ENCODE measurements around the gene ZBTB1.

ZBTB1 gene

DNA sequence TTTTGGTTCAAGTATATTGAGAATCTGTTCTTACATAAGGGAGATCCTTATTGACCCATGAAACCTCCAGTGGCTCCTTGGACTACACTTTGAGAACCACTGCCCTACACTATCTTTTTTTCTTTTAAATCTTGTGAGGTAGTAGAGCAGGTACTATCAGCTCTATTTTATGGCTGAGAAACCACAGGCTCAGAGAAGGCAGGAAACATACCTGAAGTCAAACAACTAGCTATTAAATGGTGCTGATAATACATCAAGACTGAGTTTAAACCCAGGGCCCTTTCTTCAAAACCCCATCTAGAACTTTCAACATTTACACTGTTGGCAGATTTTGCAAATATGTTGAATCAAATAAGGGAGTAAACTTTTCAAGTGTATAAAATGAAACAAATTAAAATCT, 7.8 kb upstream of the ZBTB1 start:
- DNase-seq (ENCODE audit: low read depth) = no peak
- TF ChIP-seq, protein P1, sequence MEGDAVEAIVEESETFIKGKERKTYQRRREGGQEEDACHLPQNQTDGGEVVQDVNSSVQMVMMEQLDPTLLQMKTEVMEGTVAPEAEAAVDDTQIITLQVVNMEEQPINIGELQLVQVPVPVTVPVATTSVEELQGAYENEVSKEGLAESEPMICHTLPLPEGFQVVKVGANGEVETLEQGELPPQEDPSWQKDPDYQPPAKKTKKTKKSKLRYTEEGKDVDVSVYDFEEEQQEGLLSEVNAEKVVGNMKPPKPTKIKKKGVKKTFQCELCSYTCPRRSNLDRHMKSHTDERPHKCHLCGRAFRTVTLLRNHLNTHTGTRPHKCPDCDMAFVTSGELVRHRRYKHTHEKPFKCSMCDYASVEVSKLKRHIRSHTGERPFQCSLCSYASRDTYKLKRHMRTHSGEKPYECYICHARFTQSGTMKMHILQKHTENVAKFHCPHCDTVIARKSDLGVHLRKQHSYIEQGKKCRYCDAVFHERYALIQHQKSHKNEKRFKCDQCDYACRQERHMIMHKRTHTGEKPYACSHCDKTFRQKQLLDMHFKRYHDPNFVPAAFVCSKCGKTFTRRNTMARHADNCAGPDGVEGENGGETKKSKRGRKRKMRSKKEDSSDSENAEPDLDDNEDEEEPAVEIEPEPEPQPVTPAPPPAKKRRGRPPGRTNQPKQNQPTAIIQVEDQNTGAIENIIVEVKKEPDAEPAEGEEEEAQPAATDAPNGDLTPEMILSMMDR (conservative IDR thresholded peaks at IDR 0.05; ENCODE audit: low read depth, low read length) = no peak
- H3K4me3 ChIP-seq (ENCODE audit: low read length) = no peak overlapping the region

DNA sequence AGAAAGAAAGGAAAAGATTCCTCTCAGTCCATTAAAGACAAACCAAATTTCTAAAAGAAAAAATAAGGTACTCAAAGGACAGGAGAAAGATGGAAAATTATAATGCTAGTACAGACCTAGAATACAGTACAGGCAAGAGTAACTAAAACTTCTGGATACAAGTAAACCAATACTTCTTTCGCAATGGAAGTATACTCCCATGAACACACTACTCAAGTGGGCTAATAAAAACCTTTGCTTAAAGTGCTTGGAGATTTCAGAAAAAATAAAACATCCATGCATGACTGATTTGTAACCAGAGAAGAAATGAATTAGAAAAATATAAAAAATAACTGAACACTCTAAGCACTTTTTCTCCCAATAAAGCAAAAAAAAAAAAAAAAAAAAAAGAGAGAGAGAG, 4.5 kb upstream of the ZBTB1 start:
- TF ChIP-seq, protein P1 (conservative IDR thresholded peaks at IDR 0.05; ENCODE audit: low read depth, low read length) = no peak
- no peak for DNase-seq (ENCODE audit: low read depth)
- H3K4me3 ChIP-seq (ENCODE audit: low read length) = no peak overlapping the region

DNA sequence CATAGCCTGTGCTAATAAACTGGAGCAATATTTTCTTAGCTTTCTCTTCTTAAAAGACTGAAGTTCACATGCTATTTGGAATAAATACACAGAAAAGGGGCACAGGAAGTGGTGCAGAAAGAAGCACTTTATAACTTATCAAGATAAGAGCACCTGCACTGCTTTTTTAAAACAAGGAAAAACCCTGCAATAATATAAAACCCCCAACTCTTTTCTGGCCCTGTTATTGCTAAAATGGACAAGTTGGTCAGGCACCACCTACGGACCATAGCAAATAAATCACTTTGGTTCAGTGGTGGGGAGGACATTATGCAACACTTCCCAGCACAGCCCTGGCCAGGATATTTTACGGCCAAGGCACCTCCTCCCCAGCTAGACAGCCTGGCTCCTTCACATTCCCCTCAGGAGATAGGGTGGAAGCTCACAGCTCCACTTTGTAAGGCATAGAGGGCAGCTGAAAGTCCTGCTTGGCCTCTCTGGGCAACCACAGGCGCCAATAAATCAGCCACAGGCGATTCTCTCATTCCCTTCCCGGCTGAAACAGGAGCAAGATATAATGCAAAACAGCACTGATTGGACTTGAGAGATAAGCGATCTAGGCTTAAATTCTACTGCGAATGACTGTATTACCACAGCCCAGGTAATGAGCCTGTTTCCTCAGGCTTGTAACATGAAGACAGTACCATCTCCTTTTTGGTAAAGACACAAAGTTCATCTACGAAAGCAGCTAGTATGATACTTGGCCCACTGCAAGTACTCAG, 3.0 kb upstream of the ZBTB1 start:
- no peak overlapping the region for H3K4me3 ChIP-seq (ENCODE audit: low read length)
- TF ChIP-seq, protein P1 (conservative IDR thresholded peaks at IDR 0.05; ENCODE audit: low read depth, low read length) = no peak
- no peak for DNase-seq (ENCODE audit: low read depth)

DNA sequence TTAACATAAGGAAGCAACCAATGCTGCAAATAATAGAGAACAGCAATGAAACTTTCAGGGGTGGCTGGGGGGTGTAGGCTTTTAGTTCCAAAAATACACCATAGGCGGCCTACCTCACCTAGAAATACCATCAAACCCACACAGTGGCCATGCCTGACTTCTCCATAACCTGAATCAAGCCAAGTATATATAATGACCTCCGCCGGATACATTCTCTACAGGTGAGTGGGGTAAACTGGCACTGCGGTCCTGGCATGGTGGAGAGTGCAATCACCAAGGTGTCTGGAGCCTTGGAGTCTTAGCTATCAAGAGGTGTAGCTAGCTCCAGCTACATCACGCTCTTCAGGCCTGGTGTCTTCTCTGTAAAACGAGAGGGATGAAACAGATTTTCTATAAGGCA, 2.1 kb upstream of the ZBTB1 start:
- TF ChIP-seq, protein P1 (conservative IDR thresholded peaks at IDR 0.05; ENCODE audit: low read depth, low read length) = no peak
- peak overlapping the region; percentile 85 for H3K4me3 ChIP-seq (ENCODE audit: low read length)
- DNase-seq (ENCODE audit: low read depth) = no peak

DNA sequence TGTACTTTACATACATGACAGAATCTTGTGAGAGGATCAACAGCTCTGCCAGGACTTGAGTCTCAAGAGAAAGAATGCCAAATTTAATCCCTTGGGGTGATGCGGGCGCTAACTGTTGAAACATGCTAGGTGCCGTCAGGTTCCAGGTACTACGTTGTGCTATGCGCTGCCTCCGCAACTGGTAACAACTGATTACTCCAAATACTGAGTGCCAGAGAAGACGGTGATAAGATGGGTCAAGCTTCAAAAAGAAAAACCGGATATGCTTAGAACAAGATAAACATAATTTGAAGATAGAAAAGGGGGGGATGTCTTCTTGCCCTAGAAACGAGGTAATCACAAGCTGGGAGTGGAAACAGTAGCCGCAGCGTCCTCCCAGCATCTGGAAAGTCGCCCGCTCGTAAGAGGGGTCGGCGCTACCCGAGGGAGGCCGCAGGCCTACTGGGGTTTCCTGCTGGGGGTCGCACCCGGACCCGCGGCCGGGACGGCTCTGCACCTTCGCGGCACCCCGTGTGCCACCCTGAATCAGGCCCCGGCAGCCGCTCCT, 1.6 kb upstream of the ZBTB1 start:
- no peak for DNase-seq (ENCODE audit: low read depth)
- peak overlapping the region; percentile 85 for H3K4me3 ChIP-seq (ENCODE audit: low read length)
- TF ChIP-seq, protein P1 (conservative IDR thresholded peaks at IDR 0.05; ENCODE audit: low read depth, low read length) = no peak

DNA sequence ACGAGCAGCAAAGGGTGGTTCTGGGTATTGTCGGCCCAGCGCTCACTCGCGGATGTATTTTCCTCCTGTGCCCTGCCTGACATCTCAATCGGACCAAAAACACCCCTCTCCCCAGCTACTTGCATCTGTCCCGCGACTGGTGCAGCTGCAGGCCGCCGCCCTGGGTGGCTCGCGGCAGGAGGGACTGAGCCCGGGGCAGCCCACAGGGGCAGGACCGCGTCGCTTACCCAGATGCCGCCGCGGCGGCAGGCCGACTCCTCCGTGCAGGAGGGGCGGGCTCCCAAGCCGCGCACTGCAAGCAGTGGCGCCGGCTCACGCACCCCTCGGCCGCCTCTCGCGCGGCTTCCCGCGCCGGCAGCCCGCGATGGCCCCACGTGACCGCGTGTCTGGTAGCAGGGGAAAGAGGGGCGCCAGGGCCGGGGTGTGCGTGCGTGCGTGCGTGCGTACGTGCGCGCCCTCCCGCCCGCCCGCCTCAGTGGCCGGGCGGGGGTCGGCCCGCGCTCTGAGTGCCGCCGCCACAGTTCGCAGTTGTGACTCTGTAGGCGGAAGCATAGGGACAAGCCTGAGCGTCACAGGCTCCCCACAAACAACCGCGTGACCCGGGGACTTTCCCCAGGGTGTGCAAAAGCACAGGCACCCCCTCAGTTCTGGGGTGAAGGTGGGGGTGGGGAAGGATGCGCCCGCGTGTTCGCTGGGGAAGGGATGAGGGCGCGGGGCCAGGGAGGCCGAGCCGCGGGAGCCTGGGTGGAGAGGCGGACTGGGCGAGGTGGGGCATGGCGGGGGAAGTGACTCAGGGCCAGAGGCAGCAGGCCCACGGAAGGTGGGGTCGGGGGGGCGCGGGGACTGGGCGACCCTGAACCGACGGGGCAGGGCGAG, 898 bp upstream of the ZBTB1 start, which contains the start of gene ZBTB25:
TSS of gene ZBTB25 (minus strand) at position 405 of the 876 bp plus-strand sequence. CDS start 13,305 bp downstream, outside the sequence.
- TF ChIP-seq, protein P1 (conservative IDR thresholded peaks at IDR 0.05; ENCODE audit: low read depth, low read length) = no peak
- peak within 1 kb of the TSS; percentile 91 for H3K4me3 ChIP-seq (ENCODE audit: low read length)
- peak; percentile 66 for DNase-seq (ENCODE audit: low read depth)

All from retinal pigment epithelial cell (primary cell).